Lower lobe of right lung (tissue), 2 donors: Measurements from ENCODE around the gene LRRC34. TPM values are rescaled to one million over a fixed set of nuclear protein-coding genes. Genes with fewer than 3 reads are reported as not detected.

Source experiments
- ATAC-seq, 2 donors: fragments of 200-7000 bp; cut with Tn5 transposase; one replicate each; pipeline ENCODE4 v1.9.1; 2020 to 2022; ENCODE audit warnings: mild to moderate bottlenecking in 2 of 2, moderate library complexity in 2 of 2
- DNase-seq: peaks from one replicate; pipeline ENCODE4 v3.0.0-alpha.2; 2020
- H3K27ac ChIP-seq: fragments of 200-600 bp; one replicate; pipeline ENCODE4 v1.8.0; 2022
- H3K27me3 ChIP-seq: fragments of 200-600 bp; one replicate; pipeline ENCODE4 v1.8.0; 2022; ENCODE audit warnings: low read depth
- H3K36me3 ChIP-seq: fragments of 200-600 bp; one replicate; pipeline ENCODE4 v1.8.0; 2022; ENCODE audit warnings: mild to moderate bottlenecking
- H3K4me1 ChIP-seq: fragments of 200-600 bp; one replicate; pipeline ENCODE4 v1.8.0; 2022
- H3K4me3 ChIP-seq: fragments of 200-600 bp; one replicate; pipeline ENCODE4 v1.8.0; 2022; ENCODE audit warnings: mild to moderate bottlenecking
- H3K9me3 ChIP-seq: fragments of 200-600 bp; one replicate; pipeline ENCODE4 v1.8.0; 2022
- CTCF ChIP-seq: fragments of 200-600 bp; IDR thresholded peaks from one replicate; pipeline ENCODE4 v1.8.0; 2022; ENCODE audit warnings: antibody characterized with exemption, mild to moderate bottlenecking
- intact Hi-C: fragments of 100-400 bp; cut with DNase I; formaldehyde crosslinking; loops from one replicate; pipeline ENCODE4 v1.11.0; 2022
- total RNA-seq: library from RNA; stranded (reverse); fragmentation: NEBNext Ultra II Directional; extraction: Animal tissue kit (Norgen Biotek cat#: 25700); gene quantifications from one replicate; pipeline ENCODE4 v1.2.1, GENCODE V29; 2021
- donor health status: DM: no; HTN: yes; CAD: no; lungs with severe emphysema.

LRRC34 gene
- total RNA-seq, 1 donor from 2014 or later, result 4.8 TPM

- no peaks in the 10 kb centered on the region for H3K4me1 ChIP-seq
- no peak for ATAC-seq
These were observed 12.6 kb upstream of the LRRC34 start for GRCh38 chr3:169825316-169825715.

GRCh38 chr3:169822983-169823382, 10.3 kb upstream of the LRRC34 start:
- Histone ChIP-seq H3K4me3 (no peak overlapping the region), H3K36me3 (no peaks in the 10 kb centered on the region), H3K9me3 (no peaks in the 10 kb centered on the region), H3K27ac (no peak overlapping the region), H3K4me1 (no peaks in the 10 kb centered on the region), H3K27me3 (peaks cover 7% of the 10 kb centered on the region)
- DNase-seq, result no peak
- intact Hi-C loops, result no loop called here
- no peak for TF ChIP-seq CTCF
- ATAC-seq, result no peak

More at GRCh38 chr3:169825316-169825715, 12.6 kb upstream of the LRRC34 start:
- DNase-seq, result no peak
- H3K27me3 ChIP-seq, result peaks cover 7% of the 10 kb centered on the region
- no peaks in the 10 kb centered on the region for H3K36me3 ChIP-seq
- TF ChIP-seq CTCF, result no peak
- H3K4me3 ChIP-seq, result no peak overlapping the region
- H3K27ac ChIP-seq, result no peak overlapping the region
- no peaks in the 10 kb centered on the region for H3K9me3 ChIP-seq
- intact Hi-C loops, result no loop called here

- no peak overlapping the region for H3K27ac ChIP-seq
- intact Hi-C loops, result no loop called here
- no peaks in the 10 kb centered on the region for H3K4me1 ChIP-seq
- no peak for ATAC-seq
- no peak for DNase-seq
- TF ChIP-seq CTCF, result no peak
- no peak overlapping the region for H3K4me3 ChIP-seq
- H3K9me3 ChIP-seq, result no peaks in the 10 kb centered on the region
- H3K27me3 ChIP-seq, result peaks cover 7% of the 10 kb centered on the region
- H3K36me3 ChIP-seq, result no peaks in the 10 kb centered on the region
These were observed 9.8 kb upstream of the LRRC34 start for GRCh38 chr3:169822540-169822939.

GRCh38 chr3:169822091-169822490, 9.4 kb upstream of the LRRC34 start:
- peaks cover 7% of the 10 kb centered on the region for H3K27me3 ChIP-seq
- no peaks in the 10 kb centered on the region for H3K9me3 ChIP-seq
- intact Hi-C loops, result no loop called here
- H3K4me1 ChIP-seq, result no peaks in the 10 kb centered on the region
- no peak for TF ChIP-seq CTCF
- no peaks in the 10 kb centered on the region for H3K36me3 ChIP-seq
- ATAC-seq (no peak), DNase-seq (no peak)
- H3K4me3 ChIP-seq, result no peak overlapping the region
- H3K27ac ChIP-seq, result no peak overlapping the region

GRCh38 chr3:169818316-169818715, 5.6 kb upstream of the LRRC34 start:
- peaks cover 7% of the 10 kb centered on the region for H3K4me1 ChIP-seq
- peaks cover 2% of the 10 kb centered on the region for H3K27me3 ChIP-seq
- H3K27ac ChIP-seq, result no peak overlapping the region
- H3K36me3 ChIP-seq, result no peaks in the 10 kb centered on the region
- intact Hi-C loops, result no loop called here
- H3K9me3 ChIP-seq, result no peaks in the 10 kb centered on the region
- TF ChIP-seq CTCF, result no peak
- no peak overlapping the region for H3K4me3 ChIP-seq
- no peak for ATAC-seq
- no peak for DNase-seq
